ENCODE data around the gene PTX4. TPM values are rescaled to one million over a fixed set of nuclear protein-coding genes. Genes with fewer than 3 reads are reported as not detected.
A peak's percentile ranks its signal among the peaks of the same experiment; 100 is the strongest.
"Not testable (repeated sequence)": the region's sequence is repeated elsewhere in the genome, so short reads cannot be mapped to it uniquely, and the experiment has no call there.

Gene PTX4
- total RNA-seq, 1 donor from 2014 or later = not detected

DNA sequence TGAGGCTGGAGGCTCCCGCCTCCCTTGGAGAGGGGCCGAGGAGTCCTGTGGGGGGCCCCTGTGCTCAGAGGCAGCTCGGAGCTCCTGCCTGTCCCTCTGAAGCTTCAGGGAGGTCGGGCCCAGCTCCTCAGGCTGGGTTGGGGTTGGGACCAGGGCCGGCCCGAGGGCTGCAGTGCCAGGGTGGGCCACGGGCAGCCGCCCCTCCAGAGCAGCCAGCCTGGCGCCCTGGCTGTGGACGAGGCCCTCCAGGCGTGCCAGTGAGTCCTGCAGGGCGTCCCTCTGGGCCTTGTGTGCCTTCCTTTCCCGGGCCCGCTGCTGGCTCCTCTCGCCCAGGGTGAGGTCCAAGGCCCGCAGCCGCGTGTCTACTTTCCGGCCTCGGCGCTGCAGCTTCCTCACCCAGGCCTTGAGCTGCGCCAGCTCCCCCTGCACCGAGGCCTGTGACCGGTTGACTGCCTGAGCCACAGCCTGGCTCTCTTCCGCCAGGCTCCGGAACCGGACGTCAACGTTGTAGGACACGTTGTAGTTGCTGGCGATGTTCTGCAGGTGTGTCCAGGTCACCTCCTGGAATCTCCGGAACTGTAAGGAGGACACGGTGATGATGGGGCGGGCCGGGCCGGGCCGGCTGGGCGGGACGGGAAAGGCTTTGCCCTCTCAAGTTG, 1.2 kb downstream of the PTX4 start:
- DNase-seq = peak; percentile 60
- intact Hi-C loops (cut with DNase I) = no loop called here
- no peak overlapping the region for H3K4me3 ChIP-seq
- no peak for ATAC-seq
- no peaks in the 10 kb centered on the region for H3K9me3 ChIP-seq
- H3K27ac ChIP-seq = no peak overlapping the region
- H3K36me3 ChIP-seq = no peaks in the 10 kb centered on the region
- H3K4me1 ChIP-seq = peaks cover 4% of the 10 kb centered on the region
- TF ChIP-seq, protein P1, sequence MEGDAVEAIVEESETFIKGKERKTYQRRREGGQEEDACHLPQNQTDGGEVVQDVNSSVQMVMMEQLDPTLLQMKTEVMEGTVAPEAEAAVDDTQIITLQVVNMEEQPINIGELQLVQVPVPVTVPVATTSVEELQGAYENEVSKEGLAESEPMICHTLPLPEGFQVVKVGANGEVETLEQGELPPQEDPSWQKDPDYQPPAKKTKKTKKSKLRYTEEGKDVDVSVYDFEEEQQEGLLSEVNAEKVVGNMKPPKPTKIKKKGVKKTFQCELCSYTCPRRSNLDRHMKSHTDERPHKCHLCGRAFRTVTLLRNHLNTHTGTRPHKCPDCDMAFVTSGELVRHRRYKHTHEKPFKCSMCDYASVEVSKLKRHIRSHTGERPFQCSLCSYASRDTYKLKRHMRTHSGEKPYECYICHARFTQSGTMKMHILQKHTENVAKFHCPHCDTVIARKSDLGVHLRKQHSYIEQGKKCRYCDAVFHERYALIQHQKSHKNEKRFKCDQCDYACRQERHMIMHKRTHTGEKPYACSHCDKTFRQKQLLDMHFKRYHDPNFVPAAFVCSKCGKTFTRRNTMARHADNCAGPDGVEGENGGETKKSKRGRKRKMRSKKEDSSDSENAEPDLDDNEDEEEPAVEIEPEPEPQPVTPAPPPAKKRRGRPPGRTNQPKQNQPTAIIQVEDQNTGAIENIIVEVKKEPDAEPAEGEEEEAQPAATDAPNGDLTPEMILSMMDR (IDR thresholded peaks at IDR 0.05) = no peak
- no peaks in the 10 kb centered on the region for H3K27me3 ChIP-seq

DNA sequence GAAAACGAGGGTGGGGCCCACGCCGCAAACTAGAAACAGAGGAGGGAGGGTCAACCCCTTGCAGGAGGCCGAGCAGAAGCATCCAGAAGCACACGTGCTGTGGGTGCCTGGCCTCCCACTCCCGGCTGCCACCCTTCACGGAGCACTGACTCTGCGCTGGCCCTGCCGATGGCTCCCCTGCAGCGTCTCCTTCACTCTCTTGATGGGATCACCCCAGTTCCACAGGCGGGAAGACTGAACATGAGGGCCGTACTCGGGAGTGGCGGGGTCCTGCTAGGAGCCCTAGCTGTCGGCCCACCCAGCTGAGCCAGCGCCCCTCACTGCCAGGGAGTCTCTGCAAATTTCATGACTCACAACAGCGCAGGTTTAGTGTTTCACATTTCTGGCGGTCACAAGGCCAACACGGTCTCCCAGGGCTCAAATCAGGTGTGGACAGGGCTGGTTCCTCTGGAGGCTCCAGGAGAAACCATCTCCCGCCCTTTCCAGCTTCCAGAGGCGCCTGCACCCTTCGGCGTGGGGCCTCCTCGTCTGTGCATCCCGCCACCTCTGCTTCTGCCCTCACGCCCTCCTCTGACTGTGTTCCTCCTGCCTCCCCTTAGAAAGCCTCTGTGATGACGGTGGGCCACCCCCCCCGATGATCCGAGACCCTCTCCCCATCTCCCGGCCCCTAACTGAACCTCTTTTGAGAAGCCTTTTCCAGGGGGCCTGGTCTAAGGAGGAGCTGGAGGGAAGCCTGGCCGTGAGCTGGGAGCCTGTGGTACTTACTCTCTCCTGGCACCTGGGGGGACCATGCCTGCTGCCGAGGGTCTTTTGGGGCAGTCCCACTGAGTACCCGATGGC, 2.0 kb downstream of the PTX4 start:
- intact Hi-C loops (cut with DNase I) = no loop called here

DNA sequence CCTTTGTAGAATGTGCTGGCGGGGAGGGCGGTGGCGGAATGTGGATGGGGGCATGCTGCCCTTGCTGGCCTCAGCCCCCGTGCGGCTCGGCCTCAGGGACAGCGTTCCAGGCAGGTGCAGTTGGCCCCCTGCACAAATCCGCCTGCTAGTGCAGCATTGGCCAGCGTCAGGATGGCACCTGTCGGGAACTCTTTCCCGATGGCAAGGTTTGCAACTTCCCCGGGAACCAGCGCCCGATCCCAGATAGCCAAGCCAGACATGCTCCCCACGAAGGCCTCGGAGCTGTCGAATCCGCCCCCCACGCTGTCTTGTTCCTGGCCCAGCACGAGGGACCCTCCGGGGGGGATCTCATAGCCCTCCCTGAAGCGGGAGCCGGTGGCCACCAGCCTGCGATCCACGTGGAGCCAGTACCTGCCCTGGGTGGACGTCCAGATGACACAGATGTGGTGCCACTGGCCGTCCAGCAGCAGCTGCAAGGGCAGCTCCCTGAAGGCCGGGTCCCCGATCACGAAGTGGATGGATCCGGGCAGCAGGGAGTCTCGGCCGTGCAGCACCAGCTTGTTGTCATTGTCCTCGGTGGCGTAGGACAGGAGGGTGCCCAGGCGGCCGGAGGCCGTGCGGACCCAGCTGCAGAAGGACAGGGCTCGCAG, 2.8 kb downstream of the PTX4 start:
- Histone ChIP-seq H3K27me3 (no peaks in the 10 kb centered on the region), H3K9me3 (no peaks in the 10 kb centered on the region), H3K27ac (no peak overlapping the region), H3K36me3 (no peaks in the 10 kb centered on the region), H3K4me1 (no peaks in the 10 kb centered on the region), H3K4me3 (no peak overlapping the region)
- ATAC-seq = no peak
- TF ChIP-seq, protein P1 (IDR thresholded peaks at IDR 0.05) = no peak
- DNase-seq = peak; percentile 57
- intact Hi-C loops (cut with DNase I) = no loop called here

More for the DNA sequence above, 2.0 kb downstream of the PTX4 start:
- no peaks in the 10 kb centered on the region for H3K27me3 ChIP-seq
- no peaks in the 10 kb centered on the region for H3K36me3 ChIP-seq
- H3K4me1 ChIP-seq = no peaks in the 10 kb centered on the region
- ATAC-seq (no peak), DNase-seq (no peak)
- H3K27ac ChIP-seq = no peak overlapping the region
- no peaks in the 10 kb centered on the region for H3K9me3 ChIP-seq
- TF ChIP-seq, protein P1 (IDR thresholded peaks at IDR 0.05) = no peak
- no peak overlapping the region for H3K4me3 ChIP-seq

DNA sequence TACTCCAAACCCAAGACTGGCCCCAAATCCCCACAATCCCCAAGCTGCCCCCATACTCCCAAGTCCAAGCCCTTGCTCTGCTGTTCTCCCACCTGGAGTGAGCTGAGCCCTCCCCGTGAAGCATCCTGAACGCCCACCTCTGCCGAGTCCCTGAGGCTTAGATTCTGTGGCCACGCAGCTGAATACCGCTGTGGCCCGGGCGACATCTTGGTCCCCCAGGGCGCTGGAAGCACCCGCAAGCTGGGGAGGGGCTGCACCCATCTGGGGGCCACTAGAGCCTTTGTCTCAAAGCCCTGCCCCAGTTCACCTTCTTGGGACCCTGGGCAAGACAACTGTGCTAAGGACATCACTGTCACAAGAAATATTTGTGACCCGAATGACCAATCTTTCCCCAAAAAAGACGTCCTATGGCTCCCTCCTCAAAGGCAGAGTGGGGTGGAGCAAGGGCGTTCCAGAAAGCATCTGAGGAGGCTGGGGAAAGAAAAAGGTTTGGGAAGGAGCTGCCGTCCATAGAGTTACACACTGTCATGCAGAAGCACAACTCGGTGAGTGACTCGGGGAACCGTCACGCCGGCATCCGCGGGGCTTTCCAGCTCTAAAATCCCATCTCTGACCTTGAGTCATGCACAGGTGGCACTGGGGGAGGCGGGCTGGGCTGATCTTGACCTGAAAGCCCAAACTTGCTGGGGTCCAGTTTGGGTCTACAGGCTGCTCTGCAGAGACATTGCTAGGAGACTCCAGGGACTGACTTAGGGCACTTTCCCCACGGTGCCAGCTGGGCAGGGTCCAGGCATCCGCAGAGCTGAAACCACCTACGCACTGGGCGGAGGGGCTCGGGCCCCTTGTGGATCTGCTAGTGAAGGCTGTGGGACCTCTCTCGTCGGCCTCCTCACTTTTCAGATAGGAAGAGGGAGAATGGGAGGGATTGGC, 6.6 kb downstream of the PTX4 start:
- Histone ChIP-seq H3K9me3 (no peaks in the 10 kb centered on the region), H3K27ac (no peak overlapping the region), H3K27me3 (no peaks in the 10 kb centered on the region), H3K36me3 (no peaks in the 10 kb centered on the region), H3K4me3 (no peak overlapping the region), H3K4me1 (no peaks in the 10 kb centered on the region)
- TF ChIP-seq, protein P1 (IDR thresholded peaks at IDR 0.05) = no peak
- no peak for ATAC-seq
- DNase-seq = no peak
- intact Hi-C loops (cut with DNase I) = no loop called here

DNA sequence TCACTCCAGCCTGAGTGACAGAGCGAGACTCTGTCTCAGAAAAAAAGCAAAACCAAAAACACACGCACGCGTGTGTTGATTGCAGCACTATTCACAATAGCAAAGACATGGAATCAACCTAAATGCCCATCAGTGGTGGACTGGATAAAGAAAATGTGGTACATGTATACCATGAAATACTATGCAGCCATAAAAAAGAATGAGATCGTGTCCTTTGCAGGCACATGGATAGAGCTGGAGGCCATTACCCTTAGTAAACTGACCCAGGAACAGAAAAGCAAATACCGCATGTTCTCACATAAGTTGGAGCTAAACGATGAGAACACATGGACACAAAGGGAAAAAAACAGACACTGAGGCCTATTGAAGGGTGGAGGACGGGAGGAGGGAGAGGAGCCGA, 9.8 kb downstream of the PTX4 start:
- H3K4me3 ChIP-seq; H3K36me3 ChIP-seq; intact Hi-C loops (cut with DNase I); H3K27me3 ChIP-seq; ATAC-seq; DNase-seq; H3K9me3 ChIP-seq; H3K27ac ChIP-seq: not testable (repeated sequence)
- peaks cover 11% of the 10 kb centered on the region for H3K4me1 ChIP-seq
